ENCODE data around the gene RPS21.
"Not testable (repeated sequence)": the region's sequence is repeated elsewhere in the genome, so short reads cannot be mapped to it uniquely, and the experiment has no call there.

RPS21 gene

GRCh38 chr20:62412194-62413024 is 25.5 kb downstream of the RPS21 start:
- peak; percentile 48 for DNase-seq

DNA sequence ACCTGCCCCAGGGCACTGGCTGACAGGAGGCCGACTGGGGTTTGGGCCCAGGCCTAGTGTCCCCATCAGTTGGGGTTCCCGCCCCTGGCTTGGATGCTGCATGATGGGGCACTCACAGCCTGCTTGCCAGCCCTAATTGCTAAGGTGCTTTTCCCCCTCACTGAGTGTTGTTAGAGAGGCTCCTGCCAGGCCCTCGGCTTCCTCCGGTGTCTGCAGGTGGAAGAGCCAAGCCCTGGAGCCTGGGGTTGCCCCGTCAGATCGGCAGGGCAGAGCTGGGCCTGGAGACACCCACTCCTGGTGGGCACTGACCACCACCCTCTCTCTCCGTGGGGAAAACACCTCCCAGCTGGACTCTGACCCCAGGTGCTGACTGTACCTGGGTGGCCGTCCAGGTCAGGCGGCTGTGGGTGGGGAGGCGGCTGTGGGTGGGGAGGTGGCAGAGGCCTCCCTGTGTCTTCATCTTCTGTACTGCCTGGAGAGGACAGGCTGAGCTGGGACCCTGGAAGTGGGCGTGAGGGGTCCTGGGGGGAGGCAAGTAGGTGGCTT is 26.2 kb downstream of the RPS21 start:
- no peak for DNase-seq

GRCh38 chr20:62413896-62414481 is 27.1 kb downstream of the RPS21 start:
- no peak for DNase-seq

GRCh38 chr20:62415354-62416111 is 28.6 kb downstream of the RPS21 start:
- no peak for DNase-seq

DNA sequence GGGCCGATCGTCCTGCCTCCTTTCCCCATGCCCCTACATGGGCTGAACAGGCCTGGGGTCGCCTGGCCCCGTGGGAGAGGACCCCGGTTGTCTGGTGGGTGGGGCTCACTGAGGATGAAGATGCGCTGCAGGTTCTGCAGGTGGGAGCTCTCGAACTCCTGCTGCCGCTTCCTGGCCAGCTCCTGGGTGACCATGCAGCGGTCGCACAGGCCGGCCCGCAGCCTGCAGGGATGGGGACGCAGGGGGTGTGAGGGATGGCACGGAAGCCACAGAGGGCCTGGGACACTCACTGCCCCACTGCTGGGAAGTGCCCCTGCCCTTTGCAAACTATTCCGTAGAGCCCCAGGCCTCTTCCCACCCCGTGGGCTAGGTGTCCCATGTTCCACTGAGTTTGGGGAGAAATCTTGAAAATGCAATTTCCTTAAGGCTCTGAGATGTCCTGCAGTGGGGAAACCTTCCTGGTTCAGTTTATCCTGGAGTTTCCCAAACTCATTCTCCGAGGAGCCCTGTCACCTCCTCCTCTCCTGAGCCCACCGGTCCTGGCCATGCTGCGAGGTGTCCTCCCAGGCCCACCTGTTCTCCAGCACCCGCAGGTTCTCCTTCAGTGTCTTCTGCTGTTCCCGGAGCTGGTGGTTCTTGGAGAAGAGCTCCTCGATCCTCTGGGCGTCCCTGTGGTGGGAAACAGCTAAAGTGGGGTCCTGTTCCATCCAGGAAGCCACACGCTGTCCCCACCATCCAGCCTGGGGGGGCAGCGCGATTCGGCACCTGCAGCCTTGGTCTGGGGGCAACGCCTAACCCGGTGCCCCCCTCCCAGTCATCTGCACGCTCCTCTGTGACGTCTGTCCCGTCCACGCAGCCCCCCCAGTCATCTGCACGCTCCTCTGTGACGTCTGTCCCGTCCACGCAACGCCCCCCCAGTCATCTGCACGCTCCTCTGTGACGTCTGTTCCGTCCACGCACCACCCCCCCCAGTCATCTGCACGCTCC is 30.0 kb downstream of the RPS21 start:
- no peak for DNase-seq

DNA sequence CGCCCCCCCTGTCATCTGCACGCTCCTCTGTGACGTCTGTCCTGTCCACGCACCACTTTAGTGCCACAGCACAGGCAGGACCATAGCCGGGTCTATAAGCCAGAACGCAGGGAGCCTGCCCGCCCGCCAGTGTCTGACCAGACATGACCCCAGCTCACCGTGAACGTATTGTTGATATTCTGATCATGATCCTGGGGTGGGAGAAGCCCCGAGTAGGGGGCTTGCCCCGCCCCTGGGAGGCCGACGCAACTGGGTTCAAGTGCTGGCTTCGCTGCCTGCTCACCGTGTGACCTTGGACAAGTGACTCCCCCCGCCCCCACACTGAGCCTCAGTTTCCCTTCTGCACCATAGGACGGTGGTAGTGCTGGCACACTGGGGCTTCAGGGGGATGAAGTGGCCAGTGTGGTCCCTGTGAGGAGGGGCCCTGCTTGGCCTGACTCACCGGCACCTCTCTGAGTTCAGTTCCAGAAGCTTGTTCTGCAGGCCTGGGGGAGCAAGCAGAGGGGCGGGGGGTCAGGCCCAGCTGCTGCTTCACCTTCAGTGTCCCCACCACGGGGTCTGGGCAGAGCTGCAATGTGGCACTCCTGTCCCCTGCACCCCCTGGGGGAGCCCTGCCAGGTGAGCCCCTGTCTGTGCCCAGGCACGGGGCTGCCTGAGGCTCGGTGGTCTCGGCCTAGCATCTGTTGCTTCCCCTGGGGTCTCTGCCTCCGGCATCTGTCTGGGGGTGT is 31.2 kb downstream of the RPS21 start:
- no peak for DNase-seq

DNA sequence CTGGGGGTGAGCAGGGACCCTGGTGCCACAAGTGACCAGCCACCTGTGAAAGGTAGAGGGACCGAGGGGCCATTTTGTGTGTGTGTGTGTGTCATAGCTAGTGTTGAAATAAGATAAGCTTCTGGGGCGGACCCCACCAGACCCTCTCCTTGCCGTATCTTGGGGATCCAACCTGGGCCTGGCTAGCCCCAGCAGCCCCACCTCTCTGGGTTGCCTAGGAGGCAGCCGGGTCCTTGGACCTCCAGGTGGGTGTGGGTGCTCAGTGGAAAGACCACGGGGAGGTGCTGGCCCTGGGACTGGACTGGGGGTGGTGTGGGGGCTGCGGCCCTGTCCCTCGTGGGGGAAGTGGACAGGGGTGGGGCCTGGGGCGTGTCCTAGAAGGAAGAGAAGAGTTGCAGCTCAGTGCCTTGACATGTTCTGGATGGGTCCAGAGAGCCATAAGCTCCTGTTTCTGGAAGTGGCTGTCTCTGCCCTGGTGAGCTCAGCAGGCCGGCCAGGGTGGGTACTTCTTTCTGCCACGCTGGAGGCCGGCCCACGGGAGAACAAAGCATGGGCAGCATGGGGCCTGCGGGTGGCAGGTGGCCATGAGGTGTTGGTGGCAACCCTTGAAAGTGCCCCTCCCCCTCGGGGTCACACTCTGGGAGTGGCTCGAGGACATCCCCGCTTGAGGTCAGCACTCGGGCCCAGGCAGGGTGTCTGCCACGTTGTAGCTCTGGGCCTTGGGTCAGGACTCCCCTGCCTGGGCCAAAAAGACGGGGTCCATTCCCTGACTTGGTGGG is 32.0 kb downstream of the RPS21 start:
- DNase-seq: no peak

DNA sequence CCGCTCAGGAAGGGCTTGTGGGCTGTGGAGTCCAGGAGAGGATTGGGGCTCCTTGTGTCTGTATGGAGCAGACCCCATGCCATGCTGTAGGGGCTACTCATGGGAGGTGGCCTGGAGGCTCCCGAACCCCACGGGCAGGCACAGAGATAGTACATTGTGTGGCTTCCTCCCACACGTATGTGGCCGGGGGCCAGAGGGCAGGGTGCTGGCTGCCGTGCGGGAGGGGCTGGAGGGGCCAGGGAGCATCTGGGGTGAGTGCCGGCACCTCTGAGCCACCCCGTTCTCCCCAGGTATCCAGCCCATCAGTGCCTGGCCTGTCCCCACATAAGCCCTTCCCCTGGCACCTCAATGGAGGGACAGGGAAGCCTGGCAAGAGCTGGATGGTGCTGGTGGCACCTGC is 32.9 kb downstream of the RPS21 start:
- DNase-seq: no peak

- DNase-seq: no peak
These were observed 34.2 kb downstream of the RPS21 start for GRCh38 chr20:62420846-62421715.

DNA sequence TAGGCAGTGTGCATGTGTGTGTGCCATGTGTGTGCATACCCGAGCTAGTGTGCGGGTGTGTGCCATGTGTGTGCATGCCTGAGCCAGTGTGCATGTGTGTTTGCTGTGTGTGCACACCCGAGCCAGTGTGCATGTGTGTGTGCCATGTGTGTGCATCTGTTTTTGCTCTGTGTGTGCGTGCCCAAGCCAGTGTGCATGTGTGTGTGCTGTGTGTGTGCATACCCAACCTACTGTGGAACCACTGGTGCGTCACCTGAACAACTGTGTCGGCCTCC is 34.8 kb downstream of the RPS21 start:
- no peak for DNase-seq

DNA sequence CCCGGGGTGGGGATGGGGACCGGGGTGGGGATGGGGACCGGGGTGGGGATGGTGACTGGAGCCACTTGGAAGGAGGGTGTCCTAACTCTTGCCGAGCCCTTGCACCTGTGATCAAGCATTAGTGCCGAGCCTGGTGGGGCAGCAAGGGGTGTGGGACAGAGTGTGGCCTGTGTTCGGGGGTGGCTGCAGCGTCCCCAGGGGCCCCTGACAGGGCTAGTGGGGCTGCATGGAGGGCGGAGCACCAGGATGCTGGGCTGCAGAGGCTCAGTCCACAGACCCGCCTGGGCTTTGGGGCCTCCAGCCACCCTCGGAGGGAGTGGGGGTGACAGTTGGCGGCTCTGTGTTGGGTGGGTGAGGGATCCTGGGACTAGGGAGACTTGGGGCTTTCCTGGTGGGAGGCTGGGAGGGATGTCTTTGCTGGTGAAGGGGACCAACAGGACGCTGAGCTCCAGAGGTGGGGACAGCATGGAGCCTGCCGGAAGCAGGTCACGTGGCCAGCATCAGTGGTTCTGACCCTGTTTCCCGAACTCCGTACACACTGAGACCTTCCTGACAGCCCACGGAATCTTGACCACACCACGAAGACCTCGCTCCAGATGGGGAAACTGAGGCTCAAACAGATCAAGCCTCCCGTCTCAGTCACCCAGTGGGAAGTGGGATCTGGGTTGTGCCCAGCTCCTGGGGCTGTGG is 35.9 kb downstream of the RPS21 start:
- DNase-seq: no peak

- DNase-seq: no peak
These were observed 36.4 kb downstream of the RPS21 start for GRCh38 chr20:62423326-62423706.

DNA sequence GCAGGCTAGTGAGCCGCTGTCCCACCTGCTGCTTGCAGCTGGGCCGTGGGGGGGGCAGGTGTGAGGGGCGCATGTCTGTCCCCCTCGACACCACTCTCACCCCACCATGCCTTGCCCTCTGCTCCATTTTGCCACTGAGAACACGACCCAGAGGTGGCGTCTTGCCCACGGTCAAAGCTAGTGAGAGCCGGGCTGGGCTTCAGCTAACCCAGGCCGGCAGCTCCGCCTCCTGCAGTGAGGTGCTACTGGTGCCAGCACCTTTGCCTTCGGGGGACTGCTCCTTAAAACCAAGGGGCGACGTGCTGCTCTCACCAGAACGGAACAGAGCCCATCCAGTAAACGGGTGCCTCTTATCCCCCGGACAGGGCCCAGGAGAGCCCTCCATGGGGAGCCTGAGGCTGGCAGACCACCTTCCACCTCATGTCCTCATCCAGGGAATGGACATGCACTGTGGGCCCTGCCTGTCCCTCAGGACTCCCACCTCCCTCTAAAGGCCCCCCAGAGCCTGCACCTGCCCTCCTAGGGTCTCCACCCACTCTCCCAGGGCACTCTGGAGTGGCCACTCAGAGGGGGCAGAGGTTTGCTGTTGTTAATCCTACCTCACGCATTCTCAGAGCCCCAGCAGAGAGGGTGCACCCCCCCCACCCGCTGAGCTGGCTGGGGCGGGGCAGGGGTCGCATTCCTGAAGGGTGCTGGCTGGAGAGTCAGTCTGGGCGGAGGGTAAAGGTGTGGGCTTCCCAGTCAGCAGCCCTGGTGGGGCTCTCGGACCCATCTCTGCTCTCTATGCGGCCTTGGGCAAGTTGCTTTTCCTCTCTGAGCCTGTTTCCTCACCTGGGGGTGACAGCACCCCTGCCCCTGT is 37.6 kb downstream of the RPS21 start:
- DNase-seq: no peak

DNA sequence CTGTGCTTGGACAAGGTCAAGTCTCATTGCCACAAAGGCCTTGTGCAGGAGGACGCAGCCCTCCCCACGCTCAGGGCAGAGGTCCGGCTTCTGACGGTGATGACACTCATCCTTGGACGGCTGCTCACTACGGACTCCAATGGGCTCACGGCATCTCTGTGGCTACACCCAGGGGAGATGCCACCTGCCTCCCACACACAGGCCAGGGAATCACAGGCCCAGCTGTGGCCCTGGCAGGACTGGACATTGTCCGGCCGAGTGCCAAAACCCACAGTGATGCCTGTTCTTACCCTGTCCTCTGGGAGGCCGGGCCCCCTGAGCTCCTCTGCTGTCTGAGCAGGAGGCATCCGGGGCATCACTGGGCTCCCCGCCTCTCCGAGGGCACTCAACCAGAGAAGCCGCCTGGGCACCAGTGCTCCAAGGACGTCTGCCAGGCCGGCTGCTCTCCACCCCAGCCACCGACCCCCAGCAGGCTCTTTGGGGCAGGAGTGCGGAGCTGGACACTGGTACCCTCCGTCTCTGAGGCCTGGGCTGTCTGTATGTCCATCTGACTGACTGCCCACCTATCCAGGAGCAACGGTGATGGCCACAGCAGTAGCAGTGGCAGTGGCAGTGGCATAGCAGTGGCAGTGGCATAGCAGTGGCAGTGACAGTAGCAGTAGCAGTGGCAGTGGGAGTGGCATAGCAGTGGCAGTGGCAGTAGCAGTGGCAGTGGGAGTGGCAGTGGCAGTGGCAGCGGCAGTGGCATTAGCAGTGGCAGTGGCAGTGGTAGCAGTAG is 38.6 kb downstream of the RPS21 start:
- no peak for DNase-seq

GRCh38 chr20:62426059-62426348 is 39.1 kb downstream of the RPS21 start:
- not testable (repeated sequence) for DNase-seq

DNA sequence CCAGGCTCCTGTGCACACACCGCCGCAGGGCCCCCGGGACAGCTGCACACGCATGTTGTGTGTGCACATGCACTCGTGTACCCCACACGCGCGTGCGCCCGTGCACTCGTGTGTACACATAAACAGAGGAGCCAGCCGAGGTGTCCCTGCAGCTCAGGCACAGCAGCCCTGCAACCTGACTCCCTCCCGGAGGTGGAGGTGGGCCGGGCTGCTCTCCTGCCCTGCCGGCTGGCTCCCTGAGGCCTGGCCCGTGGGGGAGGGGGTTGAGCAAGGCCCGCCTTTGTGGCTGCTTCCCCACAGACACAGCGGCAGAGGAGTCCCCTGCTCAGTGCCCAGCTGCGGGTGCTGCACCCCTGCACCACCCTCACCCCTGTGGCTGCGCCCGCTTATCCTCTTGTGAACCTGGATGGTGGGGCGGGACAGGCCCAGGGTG is 39.8 kb downstream of the RPS21 start:
- DNase-seq: peak; percentile 19

GRCh38 chr20:62427172-62428001 is 40.5 kb downstream of the RPS21 start, which contains the start of gene RBBP8NL:
Gene RBBP8NL, minus strand, starts transcription at chr20:62427539. Its CDS starts 7,892 bp downstream, at chr20:62419647.
- DNase-seq: peak; percentile 90
